ENCODE results near the gene SMYD3.

The SMYD3 gene

GRCh38 chr1:245779797-245780755 is 727.0 kb downstream of the SMYD3 start:
- no peaks in the 10 kb centered on the region for H3F3A ChIP-seq (ENCODE audit: insufficient read depth)
- no peak overlapping the region for H3K9ac ChIP-seq (ENCODE audit: low read length)
- TF ChIP-seq EZH2phosphoT487 (conservative IDR thresholded peaks at IDR 0.05; ENCODE audit: low read length) (no peak), CTCF (IDR thresholded peaks at IDR 0.05; ENCODE audit: insufficient read depth, low read length, poor library complexity, severe bottlenecking) (no peak)
- no peak overlapping the region for H3K4me3 ChIP-seq (ENCODE audit: insufficient read depth, low read length, poor library complexity, severe bottlenecking)
- H3K27me3 ChIP-seq (ENCODE audit: low read length): no peaks in the 10 kb centered on the region
- H3K9me3 ChIP-seq (ENCODE audit: insufficient read depth, low read length): no peaks in the 10 kb centered on the region
- H3K36me3 ChIP-seq (ENCODE audit: low read length): no peaks in the 10 kb centered on the region
- H2AFZ ChIP-seq (ENCODE audit: low read depth, low read length, severe bottlenecking): no peak overlapping the region
- no peaks in the 10 kb centered on the region for H3K9me2 ChIP-seq (replicated peaks; ENCODE audit: insufficient read depth, low read length)
- H3K79me2 ChIP-seq (ENCODE audit: insufficient read depth, low read length): no peaks in the 10 kb centered on the region
- H3K4me2 ChIP-seq (ENCODE audit: low read depth, low read length, poor library complexity, severe bottlenecking): no peak overlapping the region
- no peak overlapping the region for H3K27ac ChIP-seq (ENCODE audit: low read depth, low read length)
- H4K20me1 ChIP-seq (ENCODE audit: low read depth, low read length): no peaks in the 10 kb centered on the region

DNA sequence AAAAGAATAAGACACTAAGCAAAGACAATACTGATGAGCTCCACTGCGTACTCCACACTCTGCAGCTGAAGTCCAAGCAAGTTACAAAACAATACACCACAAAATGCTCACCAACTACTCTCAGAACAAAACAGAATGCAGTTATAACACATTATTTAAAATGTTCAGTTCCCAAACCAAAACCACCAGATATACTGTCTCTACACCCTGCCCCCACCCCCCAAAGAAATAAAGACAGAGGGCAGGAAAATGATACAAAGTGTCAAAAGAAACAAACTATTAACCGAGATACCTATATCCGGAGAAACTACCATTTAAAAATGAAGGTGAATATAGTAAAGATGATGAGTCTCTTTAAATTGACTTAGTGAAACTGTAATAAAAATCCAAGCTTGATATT is 729.3 kb downstream of the SMYD3 start:
- no peak overlapping the region for H3K9ac ChIP-seq (ENCODE audit: low read length)
- no peak overlapping the region for H2AFZ ChIP-seq (ENCODE audit: low read depth, low read length, severe bottlenecking)
- no peak overlapping the region for H3K4me3 ChIP-seq (ENCODE audit: insufficient read depth, low read length, poor library complexity, severe bottlenecking)
- no peaks in the 10 kb centered on the region for H3F3A ChIP-seq (ENCODE audit: insufficient read depth)
- H3K27ac ChIP-seq (ENCODE audit: low read depth, low read length): no peak overlapping the region
- no peaks in the 10 kb centered on the region for H3K79me2 ChIP-seq (ENCODE audit: insufficient read depth, low read length)
- H3K36me3 ChIP-seq (ENCODE audit: low read length): no peaks in the 10 kb centered on the region
- H3K27me3 ChIP-seq (ENCODE audit: low read length): no peaks in the 10 kb centered on the region
- no peak for TF ChIP-seq EZH2phosphoT487 (conservative IDR thresholded peaks at IDR 0.05; ENCODE audit: low read length)
- TF ChIP-seq CTCF (IDR thresholded peaks at IDR 0.05; ENCODE audit: insufficient read depth, low read length, poor library complexity, severe bottlenecking): no peak
- no peaks in the 10 kb centered on the region for H3K9me3 ChIP-seq (ENCODE audit: insufficient read depth, low read length)
- no peak overlapping the region for H3K4me2 ChIP-seq (ENCODE audit: low read depth, low read length, poor library complexity, severe bottlenecking)
- H3K9me2 ChIP-seq (replicated peaks; ENCODE audit: insufficient read depth, low read length): no peaks in the 10 kb centered on the region
- no peaks in the 10 kb centered on the region for H4K20me1 ChIP-seq (ENCODE audit: low read depth, low read length)

DNA sequence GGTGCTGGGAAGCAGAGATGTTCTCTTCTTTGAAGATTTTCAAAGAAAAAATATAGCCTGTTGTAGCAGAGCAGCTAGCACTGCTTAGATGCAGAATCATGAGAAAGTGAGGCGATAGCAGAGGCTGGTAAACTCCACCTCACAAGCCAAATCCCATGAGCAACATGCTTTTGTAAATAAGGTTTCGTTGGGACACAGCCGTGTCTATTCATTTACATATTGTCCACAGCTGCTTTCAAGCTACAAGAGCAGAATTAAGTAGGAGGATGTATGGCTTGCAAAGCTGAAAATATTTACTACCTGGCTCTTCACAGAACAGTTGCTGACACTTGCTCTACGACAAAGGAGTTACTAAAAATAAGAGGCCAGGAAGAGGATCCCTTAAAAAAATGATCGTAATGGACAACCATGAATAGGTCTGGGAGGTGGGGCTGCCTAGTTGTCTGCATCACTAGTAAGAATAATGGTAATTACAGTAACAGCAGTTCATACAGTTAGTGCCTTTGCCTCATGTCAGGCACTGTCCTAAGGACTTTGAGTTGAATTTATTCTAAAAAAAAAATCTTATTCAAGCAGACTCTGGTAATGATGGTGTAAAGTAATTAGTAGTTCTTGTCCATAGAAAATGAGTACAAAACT is 730.3 kb downstream of the SMYD3 start:
- no peaks in the 10 kb centered on the region for H3K9me2 ChIP-seq (replicated peaks; ENCODE audit: insufficient read depth, low read length)
- no peaks in the 10 kb centered on the region for H3K9me3 ChIP-seq (ENCODE audit: insufficient read depth, low read length)
- no peaks in the 10 kb centered on the region for H3F3A ChIP-seq (ENCODE audit: insufficient read depth)
- no peak overlapping the region for H3K27ac ChIP-seq (ENCODE audit: low read depth, low read length)
- no peaks in the 10 kb centered on the region for H3K79me2 ChIP-seq (ENCODE audit: insufficient read depth, low read length)
- H3K9ac ChIP-seq (ENCODE audit: low read length): no peak overlapping the region
- no peak overlapping the region for H3K4me2 ChIP-seq (ENCODE audit: low read depth, low read length, poor library complexity, severe bottlenecking)
- H4K20me1 ChIP-seq (ENCODE audit: low read depth, low read length): no peaks in the 10 kb centered on the region
- H3K4me3 ChIP-seq (ENCODE audit: insufficient read depth, low read length, poor library complexity, severe bottlenecking): no peak overlapping the region
- H3K27me3 ChIP-seq (ENCODE audit: low read length): no peaks in the 10 kb centered on the region
- H3K36me3 ChIP-seq (ENCODE audit: low read length): no peaks in the 10 kb centered on the region
- TF ChIP-seq CTCF (IDR thresholded peaks at IDR 0.05; ENCODE audit: insufficient read depth, low read length, poor library complexity, severe bottlenecking) (no peak), EZH2phosphoT487 (conservative IDR thresholded peaks at IDR 0.05; ENCODE audit: low read length) (no peak)
- no peak overlapping the region for H2AFZ ChIP-seq (ENCODE audit: low read depth, low read length, severe bottlenecking)
